AG10803 (cell line): ENCODE data around the gene APPL1.

ENCODE experiments used
- DNase-seq: peaks from one replicate; pipeline ENCODE4 v3.0.0; 2010; ENCODE audit warnings: low read depth
- H3K4me3 ChIP-seq: 2 replicates; pipeline ENCODE4 v1.5.1; 2011; ENCODE audit warnings: mild to moderate bottlenecking, low read length, control low read depth
- TF ChIP-seq, protein P1 (sequence below): conservative IDR thresholded peaks from 2 replicates; pipeline ENCODE4 v1.5.1; 2011; ENCODE audit warnings: mild to moderate bottlenecking, low read length, control low read depth, inconsistent platforms

The APPL1 gene

GRCh38 chr3:57234613-57235575, 7.4 kb downstream of the APPL1 start:
- TF ChIP-seq, protein P1, sequence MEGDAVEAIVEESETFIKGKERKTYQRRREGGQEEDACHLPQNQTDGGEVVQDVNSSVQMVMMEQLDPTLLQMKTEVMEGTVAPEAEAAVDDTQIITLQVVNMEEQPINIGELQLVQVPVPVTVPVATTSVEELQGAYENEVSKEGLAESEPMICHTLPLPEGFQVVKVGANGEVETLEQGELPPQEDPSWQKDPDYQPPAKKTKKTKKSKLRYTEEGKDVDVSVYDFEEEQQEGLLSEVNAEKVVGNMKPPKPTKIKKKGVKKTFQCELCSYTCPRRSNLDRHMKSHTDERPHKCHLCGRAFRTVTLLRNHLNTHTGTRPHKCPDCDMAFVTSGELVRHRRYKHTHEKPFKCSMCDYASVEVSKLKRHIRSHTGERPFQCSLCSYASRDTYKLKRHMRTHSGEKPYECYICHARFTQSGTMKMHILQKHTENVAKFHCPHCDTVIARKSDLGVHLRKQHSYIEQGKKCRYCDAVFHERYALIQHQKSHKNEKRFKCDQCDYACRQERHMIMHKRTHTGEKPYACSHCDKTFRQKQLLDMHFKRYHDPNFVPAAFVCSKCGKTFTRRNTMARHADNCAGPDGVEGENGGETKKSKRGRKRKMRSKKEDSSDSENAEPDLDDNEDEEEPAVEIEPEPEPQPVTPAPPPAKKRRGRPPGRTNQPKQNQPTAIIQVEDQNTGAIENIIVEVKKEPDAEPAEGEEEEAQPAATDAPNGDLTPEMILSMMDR = no peak
- H3K4me3 ChIP-seq = no peak overlapping the region
- no peak for DNase-seq

DNA sequence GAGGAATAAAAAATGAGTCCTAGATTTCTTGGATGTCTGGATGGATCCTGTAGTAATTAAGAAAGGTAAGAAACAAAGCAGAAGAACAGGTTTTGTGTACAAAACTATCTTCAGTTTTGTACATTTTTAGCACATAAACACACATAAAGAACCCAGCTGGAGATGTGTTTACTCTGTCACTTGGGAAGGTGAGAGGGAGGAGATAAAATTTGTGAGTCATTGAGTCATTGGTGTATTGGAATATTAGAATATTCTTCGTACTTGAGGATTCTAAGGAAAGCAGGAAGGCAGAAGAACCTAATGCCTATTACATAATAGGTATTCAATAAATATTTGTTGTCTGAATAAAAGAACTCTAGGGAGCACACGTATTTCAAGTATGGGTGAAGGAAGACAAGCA, 17.4 kb downstream of the APPL1 start:
- no peak overlapping the region for H3K4me3 ChIP-seq
- TF ChIP-seq, protein P1 = no peak
- DNase-seq = no peak

- no peak for DNase-seq
- TF ChIP-seq, protein P1 = no peak
Observed at GRCh38 chr3:57252404-57252803, 24.9 kb downstream of the APPL1 start.

DNA sequence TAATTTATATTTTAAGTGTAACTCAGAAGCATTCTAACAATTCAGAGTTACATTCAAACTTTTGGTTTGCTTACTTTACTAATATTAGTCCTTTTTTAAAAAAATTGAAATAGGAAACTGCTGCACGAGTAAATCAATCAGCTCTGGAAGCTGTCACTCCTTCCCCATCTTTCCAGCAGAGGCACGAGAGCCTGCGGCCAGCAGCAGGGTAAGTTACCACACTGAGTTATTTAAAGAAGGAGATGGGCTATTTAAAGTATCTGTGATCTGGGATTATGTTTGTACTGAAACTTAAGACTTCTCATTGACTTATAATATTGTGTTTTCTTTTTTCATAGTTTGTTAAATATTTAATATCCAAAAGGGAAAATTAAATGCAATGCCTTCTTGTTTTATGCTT, 29.3 kb downstream of the APPL1 start:
- no peak for DNase-seq
- H3K4me3 ChIP-seq = no peak overlapping the region
- TF ChIP-seq, protein P1 = no peak

More at GRCh38 chr3:57252404-57252803, 24.9 kb downstream of the APPL1 start:
- no peak overlapping the region for H3K4me3 ChIP-seq

DNA sequence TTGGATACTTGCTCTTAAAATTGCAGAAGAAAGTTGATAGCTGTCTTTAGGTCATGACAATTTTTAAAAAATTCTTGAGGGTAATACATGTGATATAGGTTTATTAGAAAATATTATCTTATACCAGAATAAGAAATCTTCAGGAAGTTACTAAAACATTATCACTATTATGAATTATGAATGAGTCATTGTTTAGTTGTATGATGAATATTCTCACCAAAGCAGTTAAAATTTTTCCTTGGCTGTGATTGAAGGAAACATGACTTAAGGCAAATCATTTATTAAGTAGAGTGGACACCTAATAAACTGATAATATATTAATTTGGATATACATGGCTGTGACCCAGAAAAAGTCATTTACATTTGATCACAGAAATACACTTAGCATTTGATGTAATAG, 30.1 kb downstream of the APPL1 start:
- TF ChIP-seq, protein P1 = no peak
- no peak overlapping the region for H3K4me3 ChIP-seq
- no peak for DNase-seq

DNA sequence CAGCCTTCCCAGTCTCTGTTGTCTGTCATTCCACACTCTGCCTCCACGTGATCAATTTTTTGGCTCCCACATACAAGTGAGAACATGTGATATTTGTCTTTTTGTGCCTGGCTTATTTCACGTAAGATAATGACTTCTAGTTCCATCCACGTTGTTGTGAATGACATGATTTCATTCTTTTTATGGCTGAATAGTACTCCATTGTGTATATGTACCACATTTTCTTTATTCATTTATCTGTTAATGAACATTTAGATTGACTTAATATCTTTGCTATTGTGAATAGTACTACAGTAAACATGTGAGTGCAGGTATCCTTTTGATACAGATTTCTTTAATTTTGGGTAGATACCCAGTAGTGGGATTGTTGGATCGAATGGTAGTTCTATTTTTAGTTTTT, 33.6 kb downstream of the APPL1 start:
- TF ChIP-seq, protein P1 = no peak

DNA sequence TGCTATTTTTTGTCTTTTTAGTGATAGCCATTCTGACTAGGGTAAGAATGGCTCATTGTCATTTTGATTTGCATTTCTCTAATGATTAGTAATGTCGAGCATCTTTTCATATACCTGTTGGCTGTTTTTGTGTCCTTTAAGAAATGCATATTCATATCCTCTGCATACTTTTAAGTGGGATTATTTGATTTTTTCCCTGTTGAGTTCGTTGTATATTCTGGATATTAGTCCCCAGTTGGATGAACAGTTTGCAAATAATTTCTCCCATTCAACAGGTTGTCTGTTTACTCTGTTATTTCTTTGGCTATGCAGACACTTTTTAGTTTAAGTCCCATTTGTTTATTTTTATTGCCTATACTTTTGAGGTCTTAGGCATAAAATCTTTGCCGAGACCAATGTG, 34.4 kb downstream of the APPL1 start:
- no peak overlapping the region for H3K4me3 ChIP-seq
- TF ChIP-seq, protein P1 = no peak
- no peak for DNase-seq

More for the DNA sequence above, 33.6 kb downstream of the APPL1 start:
- no peak for DNase-seq
- no peak overlapping the region for H3K4me3 ChIP-seq
